ENCODE data around the gene KLHDC8A. TPM values are rescaled to one million over a fixed set of nuclear protein-coding genes. Genes with fewer than 3 reads are reported as not detected.

The KLHDC8A gene
- total RNA-seq, 1 donor = not detected

DNA sequence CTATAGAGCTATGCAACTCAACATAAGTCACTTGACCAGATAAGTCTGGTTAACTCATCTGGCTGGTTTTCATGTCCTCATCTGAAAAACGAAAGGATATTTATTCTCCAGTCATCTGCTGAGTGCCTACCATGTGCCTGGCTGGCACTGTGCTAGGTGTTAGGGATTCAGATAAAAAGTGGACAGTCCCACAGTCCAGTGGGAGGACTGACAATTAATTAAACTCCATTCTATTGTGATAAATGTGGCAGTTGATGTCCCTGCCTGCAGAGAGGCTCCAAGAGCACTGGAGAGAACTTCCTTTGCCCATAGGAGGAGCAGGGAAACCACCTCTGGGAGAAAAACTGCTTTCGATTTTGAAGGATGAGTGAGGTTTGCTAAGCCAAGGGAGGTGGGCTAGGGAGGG lies 40.6 kb downstream of the KLHDC8A start:
- TF ChIP-seq, protein P1, sequence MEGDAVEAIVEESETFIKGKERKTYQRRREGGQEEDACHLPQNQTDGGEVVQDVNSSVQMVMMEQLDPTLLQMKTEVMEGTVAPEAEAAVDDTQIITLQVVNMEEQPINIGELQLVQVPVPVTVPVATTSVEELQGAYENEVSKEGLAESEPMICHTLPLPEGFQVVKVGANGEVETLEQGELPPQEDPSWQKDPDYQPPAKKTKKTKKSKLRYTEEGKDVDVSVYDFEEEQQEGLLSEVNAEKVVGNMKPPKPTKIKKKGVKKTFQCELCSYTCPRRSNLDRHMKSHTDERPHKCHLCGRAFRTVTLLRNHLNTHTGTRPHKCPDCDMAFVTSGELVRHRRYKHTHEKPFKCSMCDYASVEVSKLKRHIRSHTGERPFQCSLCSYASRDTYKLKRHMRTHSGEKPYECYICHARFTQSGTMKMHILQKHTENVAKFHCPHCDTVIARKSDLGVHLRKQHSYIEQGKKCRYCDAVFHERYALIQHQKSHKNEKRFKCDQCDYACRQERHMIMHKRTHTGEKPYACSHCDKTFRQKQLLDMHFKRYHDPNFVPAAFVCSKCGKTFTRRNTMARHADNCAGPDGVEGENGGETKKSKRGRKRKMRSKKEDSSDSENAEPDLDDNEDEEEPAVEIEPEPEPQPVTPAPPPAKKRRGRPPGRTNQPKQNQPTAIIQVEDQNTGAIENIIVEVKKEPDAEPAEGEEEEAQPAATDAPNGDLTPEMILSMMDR (IDR thresholded peaks at IDR 0.05; ENCODE audit: extremely low read depth, low read depth, low read length) = no peak
- Histone ChIP-seq H3K27ac (ENCODE audit: low read depth, low read length) (peak overlapping the region; percentile 44), H3K9me3 (ENCODE audit: low read depth, low read length) (no peaks in the 10 kb centered on the region), H3K4me2 (ENCODE audit: insufficient read depth, low read length) (peak overlapping the region; percentile 80), H3K4me1 (ENCODE audit: insufficient read depth, low read length) (peaks cover 51% of the 10 kb centered on the region), H4K20me1 (ENCODE audit: insufficient read depth, low read length) (peaks cover 43% of the 10 kb centered on the region), H3K27me3 (ENCODE audit: insufficient read depth, low read length) (no peaks in the 10 kb centered on the region), H3K4me3 (ENCODE audit: insufficient read depth, low read length) (no peak overlapping the region), H3K79me2 (ENCODE audit: insufficient read depth, low read length) (peaks cover 97% of the 10 kb centered on the region), H3K36me3 (ENCODE audit: insufficient read depth, low read length) (peaks cover 15% of the 10 kb centered on the region), H2AFZ (ENCODE audit: low read length) (no peak overlapping the region)
- DNase-seq (ENCODE audit: insufficient read length, low spot score, missing footprints) = no peak

DNA sequence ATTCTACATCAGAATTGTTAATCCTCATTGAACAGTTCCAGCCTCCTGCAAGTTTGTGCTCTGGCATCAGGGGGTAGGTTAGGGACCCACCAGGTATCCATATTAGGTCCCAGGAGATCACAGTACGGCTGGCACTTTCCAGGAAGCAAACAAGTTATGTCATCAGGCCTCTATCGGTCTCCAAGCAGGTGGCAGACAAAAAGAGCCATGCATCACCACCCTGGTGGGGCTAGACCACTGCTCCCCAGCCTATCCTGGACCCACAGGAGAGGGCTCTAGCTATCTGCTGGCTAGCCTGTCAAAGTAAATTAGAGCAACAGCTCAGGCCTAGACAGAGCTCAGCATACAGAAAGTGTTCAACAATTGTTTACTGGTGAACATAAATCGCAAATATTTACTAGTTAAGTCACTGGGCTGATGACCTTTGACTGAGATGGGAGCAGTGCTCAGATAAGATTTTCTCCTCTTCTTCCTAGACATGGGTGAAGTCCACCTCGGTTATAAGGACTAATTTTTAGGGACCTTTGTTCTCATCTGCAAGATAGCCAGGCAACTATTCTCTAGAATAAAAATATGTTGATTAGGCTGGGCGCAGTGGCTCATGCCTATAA lies 41.6 kb downstream of the KLHDC8A start:
- Histone ChIP-seq H3K4me1 (ENCODE audit: insufficient read depth, low read length) (peaks cover 47% of the 10 kb centered on the region), H3K27ac (ENCODE audit: low read depth, low read length) (no peak overlapping the region), H3K9me3 (ENCODE audit: low read depth, low read length) (no peaks in the 10 kb centered on the region), H3K79me2 (ENCODE audit: insufficient read depth, low read length) (peaks cover 98% of the 10 kb centered on the region), H2AFZ (ENCODE audit: low read length) (no peak overlapping the region), H3K36me3 (ENCODE audit: insufficient read depth, low read length) (peaks cover 25% of the 10 kb centered on the region), H3K4me3 (ENCODE audit: insufficient read depth, low read length) (no peak overlapping the region), H4K20me1 (ENCODE audit: insufficient read depth, low read length) (peaks cover 43% of the 10 kb centered on the region), H3K27me3 (ENCODE audit: insufficient read depth, low read length) (no peaks in the 10 kb centered on the region), H3K4me2 (ENCODE audit: insufficient read depth, low read length) (no peak overlapping the region)
- TF ChIP-seq, protein P1 (IDR thresholded peaks at IDR 0.05; ENCODE audit: extremely low read depth, low read depth, low read length) = no peak
- no peak for DNase-seq (ENCODE audit: insufficient read length, low spot score, missing footprints)

- Histone ChIP-seq H3K36me3 (ENCODE audit: insufficient read depth, low read length) (peaks cover 39% of the 10 kb centered on the region), H4K20me1 (ENCODE audit: insufficient read depth, low read length) (peaks cover 37% of the 10 kb centered on the region), H3K4me1 (ENCODE audit: insufficient read depth, low read length) (peaks cover 33% of the 10 kb centered on the region), H2AFZ (ENCODE audit: low read length) (no peak overlapping the region), H3K9me3 (ENCODE audit: low read depth, low read length) (no peaks in the 10 kb centered on the region), H3K4me2 (ENCODE audit: insufficient read depth, low read length) (peak overlapping the region; percentile 10), H3K27ac (ENCODE audit: low read depth, low read length) (peak overlapping the region; percentile 16), H3K79me2 (ENCODE audit: insufficient read depth, low read length) (peaks cover 94% of the 10 kb centered on the region), H3K27me3 (ENCODE audit: insufficient read depth, low read length) (no peaks in the 10 kb centered on the region), H3K4me3 (ENCODE audit: insufficient read depth, low read length) (no peak overlapping the region)
- no peak for DNase-seq (ENCODE audit: insufficient read length, low spot score, missing footprints)
- TF ChIP-seq, protein P1 (IDR thresholded peaks at IDR 0.05; ENCODE audit: extremely low read depth, low read depth, low read length) = no peak
Observed at GRCh38 chr1:205313563-205314308, 43.0 kb downstream of the KLHDC8A start.

GRCh38 chr1:205312866-205313562 lies 43.7 kb downstream of the KLHDC8A start:
- Histone ChIP-seq H3K4me2 (ENCODE audit: insufficient read depth, low read length) (no peak overlapping the region), H3K4me3 (ENCODE audit: insufficient read depth, low read length) (no peak overlapping the region), H4K20me1 (ENCODE audit: insufficient read depth, low read length) (peaks cover 32% of the 10 kb centered on the region), H3K27me3 (ENCODE audit: insufficient read depth, low read length) (no peaks in the 10 kb centered on the region), H2AFZ (ENCODE audit: low read length) (no peak overlapping the region), H3K79me2 (ENCODE audit: insufficient read depth, low read length) (peaks cover 90% of the 10 kb centered on the region), H3K27ac (ENCODE audit: low read depth, low read length) (peak overlapping the region; percentile 16), H3K9me3 (ENCODE audit: low read depth, low read length) (no peaks in the 10 kb centered on the region), H3K36me3 (ENCODE audit: insufficient read depth, low read length) (peaks cover 46% of the 10 kb centered on the region), H3K4me1 (ENCODE audit: insufficient read depth, low read length) (peaks cover 26% of the 10 kb centered on the region)
- TF ChIP-seq, protein P1 (IDR thresholded peaks at IDR 0.05; ENCODE audit: extremely low read depth, low read depth, low read length) = no peak
- no peak for DNase-seq (ENCODE audit: insufficient read length, low spot score, missing footprints)
